Panc1 (cell line): Measurements from ENCODE around the gene CUL9. TPM values are rescaled to one million over a fixed set of nuclear protein-coding genes. Genes with fewer than 3 reads are reported as not detected.

ENCODE experiments used
- ATAC-seq: fragments of 200-7000 bp; cut with Tn5 transposase; 2 replicates; pipeline ENCODE4 v1.9.1; 2020; ENCODE audit warnings: mild to moderate bottlenecking, moderate library complexity
- BruUV-seq: library from RNA; stranded (reverse); fragments of 400-500 nt; replicated peaks from 2 replicates; lab custom pipeline; 2021; lab: Mats Ljungman, UMichigan
- CTCF ChIA-PET: fragments of 300-600 bp; sonication (Branson Sonifier 250); formaldehyde crosslinking; loops from one replicate; lab custom pipeline; 2022; ENCODE audit warnings: antibody characterized with exemption; lab: Charles Lee
- POLR2A ChIA-PET: fragments of 300-600 bp; sonication (Branson Sonifier 250); formaldehyde crosslinking; loops from one replicate; lab custom pipeline; 2022; ENCODE audit warnings: antibody characterized with exemption; lab: Charles Lee
- DNase-seq: peaks from one replicate; pipeline ENCODE4 v3.0.0-alpha.2; 2010; ENCODE audit warnings: low read depth, low spot score
- H3K27ac ChIP-seq: 2 replicates; pipeline ENCODE4 v1.5.1; 2011; ENCODE audit warnings: mild to moderate bottlenecking, low read length, inconsistent platforms
- H3K27me3 ChIP-seq: fragments of 200-500 bp; sonication (Bioruptor generic); 2 replicates; pipeline ENCODE4 v1.6.0; 2014; ENCODE audit warnings: low read length, inconsistent platforms; ENCODE audit not compliant: control insufficient read depth, insufficient read depth
- H3K36me3 ChIP-seq: fragments of 200-500 bp; sonication (Bioruptor generic); 2 replicates; pipeline ENCODE4 v1.5.1; 2014; ENCODE audit warnings: inconsistent platforms, mild to moderate bottlenecking, low read length, moderate library complexity; ENCODE audit not compliant: control insufficient read depth, insufficient read depth
- H3K4me1 ChIP-seq: 2 replicates; pipeline ENCODE4 v1.5.1; 2011; ENCODE audit warnings: inconsistent platforms, mild to moderate bottlenecking, low read length, moderate library complexity; ENCODE audit not compliant: control insufficient read depth, insufficient read depth
- H3K4me3 ChIP-seq, 2 experiments: 2 replicates each; pipeline ENCODE4 v1.5.1; 2011 to 2012; ENCODE audit warnings: low read depth in 2 of 2, low read length in 2 of 2, mild to moderate bottlenecking in 2 of 2, inconsistent platforms in 1 of 2, moderate library complexity in 1 of 2
- H3K9me3 ChIP-seq: fragments of 200-500 bp; sonication (Bioruptor generic); 2 replicates; pipeline ENCODE4 v1.5.1; 2014; ENCODE audit warnings: low read depth, mild to moderate bottlenecking, inconsistent platforms, low read length, moderate library complexity; ENCODE audit not compliant: control insufficient read depth, insufficient read depth
- POLR2AphosphoS5 ChIP-seq: IDR thresholded peaks from 2 replicates; pipeline ENCODE4 v1.6.1; 2012; ENCODE audit warnings: mild to moderate bottlenecking, low read depth, low read length, moderate library complexity
- REST ChIP-seq, 2 experiments: IDR thresholded peaks; 2 replicates each; pipeline ENCODE4 v1.6.1; 2011 to 2012; ENCODE audit warnings: low read depth in 2 of 2, control low read depth in 1 of 2, low read length in 1 of 2, mild to moderate bottlenecking in 1 of 2, moderate library complexity in 1 of 2; ENCODE audit not compliant: insufficient read depth in 1 of 2
- SIN3A ChIP-seq: IDR thresholded peaks from 2 replicates; pipeline ENCODE4 v1.6.1; 2012; ENCODE audit warnings: low read depth, mild to moderate bottlenecking, low read length, moderate library complexity, borderline replicate concordance; ENCODE audit not compliant: insufficient read depth
- in situ Hi-C: cut with HindIII; loops from 2 replicates; pipeline ENCODE4 v1.10.0; 2016; ENCODE audit warnings: low sequenced_read_pairs, low pct_unique_long_range_greater_than_20kb
- intact Hi-C: fragments of 100-400 bp; cut with micrococcal nuclease; formaldehyde crosslinking; loops from one replicate; pipeline ENCODE4 v1.10.0; 2022; ENCODE audit not compliant: unreplicated experiment
- total RNA-seq: library from RNA; stranded (reverse); gene quantifications from one replicate; pipeline ENCODE4 v1.2.1, GENCODE V29; 2021; ENCODE audit not compliant: unreplicated experiment

The CUL9 gene
- total RNA-seq, 1 experiment from 2014 or later, result 54.3 TPM

GRCh38 chr6:43273707-43274106, 91.7 kb downstream of the CUL9 start:
- Histone ChIP-seq H3K36me3 (no peaks in the 10 kb centered on the region), H3K4me1 (peaks cover 3% of the 10 kb centered on the region; the same call in 1 of the 2 replicates), H3K27me3 (0 out of 2 replicates have a peak, but pooled peaks cover 2% of the 10 kb centered on the region), H3K9me3 (no peaks in the 10 kb centered on the region), H3K4me3 (no peak overlapping the region), H3K27ac (no peak overlapping the region)
- intact Hi-C loops, result no loop called here
- TF ChIP-seq POLR2AphosphoS5, result no peak
- no peak for TF ChIP-seq REST (IDR thresholded peaks at IDR 0.05; ENCODE audit: insufficient read depth in 1 of 2, low read depth in 2 of 2, low read length in 1 of 2)
- TF ChIP-seq SIN3A, result no peak
- in situ Hi-C loops, result no loop called here
- BruUV-seq, result no TSS peak
- DNase-seq (no peak), ATAC-seq (no peak)
- CTCF ChIA-PET, result interaction anchor here (0.6 kb wide), 1 partner anchor 167 kb away, joined by 4 read pairs; no protein-coding TSS in a partner anchor
- POLR2A ChIA-PET, result no interaction called here

Other genes with a start within 250 kb of the CUL9 start
- gene GNMT, start 221.4 kb upstream of the CUL9 start, total RNA-seq, result 0.72 TPM
- 21.7 TPM for gene PEX6, start 203.0 kb upstream of the CUL9 start, total RNA-seq
- gene PPP2R5D, start 197.6 kb upstream of the CUL9 start, total RNA-seq, result 63.6 TPM
- gene MEA1, start 168.2 kb upstream of the CUL9 start, total RNA-seq, result 111 TPM
- 60.9 TPM for gene KLHDC3, start 167.9 kb upstream of the CUL9 start, total RNA-seq
- gene RRP36, start 160.6 kb upstream of the CUL9 start, total RNA-seq, result 106 TPM
- 32.1 TPM for gene CUL7, start 128.3 kb upstream of the CUL9 start, total RNA-seq
- 65.6 TPM for gene MRPL2, start 122.8 kb upstream of the CUL9 start, total RNA-seq
- gene KLC4, start 122.6 kb upstream of the CUL9 start, total RNA-seq, result 22.6 TPM
- gene PTK7, start 105.9 kb upstream of the CUL9 start, total RNA-seq, result 240 TPM
- 48.9 TPM for gene SRF, start 10.9 kb upstream of the CUL9 start, total RNA-seq
- 67.3 TPM for gene DNPH1, start 47.3 kb downstream of the CUL9 start, total RNA-seq
- gene TTBK1, start 61.3 kb downstream of the CUL9 start, total RNA-seq, result 0.10 TPM
- gene SLC22A7, start 116.1 kb downstream of the CUL9 start, total RNA-seq, result not detected
- gene CRIP3, start 126.6 kb downstream of the CUL9 start, total RNA-seq, result 0.64 TPM
- 28.0 TPM for gene ZNF318, start 187.5 kb downstream of the CUL9 start, total RNA-seq
- 52.7 TPM for gene ABCC10, start 245.3 kb downstream of the CUL9 start, total RNA-seq